AG10803 (cell line): ENCODE results near the gene CX3CR1.

Source experiments
- DNase-seq: peaks from one replicate; pipeline ENCODE4 v3.0.0; 2010; ENCODE audit warnings: low read depth
- H3K4me3 ChIP-seq: 2 replicates; pipeline ENCODE4 v1.5.1; 2011; ENCODE audit warnings: mild to moderate bottlenecking, low read length, control low read depth
- CTCF ChIP-seq: conservative IDR thresholded peaks from 2 replicates; pipeline ENCODE4 v1.5.1; 2011; ENCODE audit warnings: mild to moderate bottlenecking, low read length, control low read depth, inconsistent platforms

CX3CR1 gene, protein sequence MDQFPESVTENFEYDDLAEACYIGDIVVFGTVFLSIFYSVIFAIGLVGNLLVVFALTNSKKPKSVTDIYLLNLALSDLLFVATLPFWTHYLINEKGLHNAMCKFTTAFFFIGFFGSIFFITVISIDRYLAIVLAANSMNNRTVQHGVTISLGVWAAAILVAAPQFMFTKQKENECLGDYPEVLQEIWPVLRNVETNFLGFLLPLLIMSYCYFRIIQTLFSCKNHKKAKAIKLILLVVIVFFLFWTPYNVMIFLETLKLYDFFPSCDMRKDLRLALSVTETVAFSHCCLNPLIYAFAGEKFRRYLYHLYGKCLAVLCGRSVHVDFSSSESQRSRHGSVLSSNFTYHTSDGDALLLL

DNA sequence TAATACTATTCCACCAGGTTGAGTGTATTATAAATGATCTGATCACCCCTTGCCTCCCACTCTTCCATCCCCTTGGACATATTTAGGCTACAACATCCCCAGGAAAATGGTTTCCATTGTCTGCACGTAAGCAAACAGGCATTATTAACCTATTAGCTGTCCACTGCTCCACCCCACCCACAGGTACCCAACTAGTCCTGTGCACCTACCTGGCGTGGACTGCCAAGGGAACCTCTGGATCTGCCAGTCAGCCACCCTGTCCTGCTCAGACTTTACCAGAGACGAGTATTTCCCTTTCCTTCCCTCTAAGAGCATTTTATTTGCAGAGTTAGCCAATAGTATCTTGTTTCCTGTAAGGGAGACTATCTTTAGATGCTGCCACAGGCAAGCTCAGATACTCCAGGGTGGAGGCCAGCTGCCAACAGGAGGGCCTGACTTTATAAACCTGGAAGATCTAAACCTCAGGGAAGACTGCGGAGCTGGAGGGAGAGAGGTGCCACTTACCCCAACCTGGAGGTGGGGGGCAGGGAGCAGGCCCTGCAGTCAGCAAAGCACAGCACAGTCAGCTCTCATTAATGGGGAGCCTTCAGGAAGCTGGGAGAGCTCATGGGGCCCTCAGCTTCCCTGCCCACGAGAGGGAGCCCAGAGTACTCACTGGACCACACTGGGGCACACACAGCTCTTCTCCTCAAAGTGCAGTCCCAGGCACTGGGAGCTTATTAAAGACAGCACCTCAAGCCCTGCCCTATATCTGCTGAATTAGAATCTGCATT, at the start of gene CX3CR1:
TSS of gene CX3CR1 (minus strand) at position 292 of the 773 bp plus-strand sequence. CDS start 13,527 bp downstream, outside the sequence.
- no peak for DNase-seq
- no peak for TF ChIP-seq CTCF
- no peak within 1 kb of the TSS for H3K4me3 ChIP-seq

GRCh38 chr3:39329493-39329892, 49.7 kb upstream of the CX3CR1 start, which contains the start of gene CCR8:
Gene CCR8 (plus strand): TSS chr3:39329709. CDS start chr3:39332332, 2,623 bp downstream.
- no peak within 1 kb of the TSS for H3K4me3 ChIP-seq
- DNase-seq, result no peak
- TF ChIP-seq CTCF, result no peak

GRCh38 chr3:39327746-39328349, 48.0 kb upstream of the CX3CR1 start:
- TF ChIP-seq CTCF, result no peak
- no peak for DNase-seq
- H3K4me3 ChIP-seq, result no peak overlapping the region

DNA sequence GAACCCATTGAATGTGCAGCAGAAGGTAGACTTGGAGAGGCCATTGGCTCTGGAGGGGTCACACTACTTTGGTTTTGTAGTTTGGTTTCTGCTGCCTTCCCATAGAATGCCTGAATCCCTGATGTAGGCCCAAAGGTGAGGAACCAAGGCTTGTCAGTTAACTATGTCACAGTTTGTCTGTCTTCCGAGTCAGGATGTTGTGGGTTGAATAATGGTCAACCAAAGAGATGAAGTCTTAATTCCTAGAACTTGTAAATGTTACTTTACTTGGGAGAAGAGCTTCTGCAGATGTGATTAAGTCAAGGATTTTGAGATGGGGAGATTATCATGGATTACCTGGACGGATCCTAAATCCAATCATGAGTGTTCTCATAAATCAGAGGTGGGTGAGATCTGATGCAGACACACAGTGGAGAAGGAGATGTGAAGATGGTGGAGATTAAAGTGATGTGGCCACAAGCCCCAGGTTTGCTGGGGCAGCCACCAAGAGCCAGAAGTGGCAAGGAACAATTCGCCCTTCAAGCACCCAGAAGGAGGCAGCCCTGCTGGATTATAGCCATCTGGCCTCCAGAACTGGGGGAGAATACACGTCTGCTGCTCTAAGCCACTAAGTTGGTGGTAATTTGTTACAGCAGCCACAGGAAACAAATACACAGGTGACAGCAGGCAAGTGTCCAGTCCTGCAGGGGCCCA, 47.4 kb upstream of the CX3CR1 start:
- no peak overlapping the region for H3K4me3 ChIP-seq
- no peak for TF ChIP-seq CTCF
- no peak for DNase-seq

- TF ChIP-seq CTCF, result no peak
- no peak overlapping the region for H3K4me3 ChIP-seq
- no peak for DNase-seq
Observed at GRCh38 chr3:39325236-39325635, 45.4 kb upstream of the CX3CR1 start.

GRCh38 chr3:39323494-39323893, 43.7 kb upstream of the CX3CR1 start:
- no peak for TF ChIP-seq CTCF
- no peak for DNase-seq
- no peak overlapping the region for H3K4me3 ChIP-seq
